Type B pancreatic cell (in vitro differentiated cells): ENCODE results near the gene AQP5. TPM values are rescaled to one million over a fixed set of nuclear protein-coding genes. Genes with fewer than 3 reads are reported as not detected.

Experiments used
- DNase-seq: peaks from one replicate; pipeline ENCODE4 v3.0.0; 2021; ENCODE audit warnings: mixed read lengths; ENCODE audit not compliant: unreplicated experiment; ENCODE audit errors: extremely low spot score
- H3K27ac Mint-ChIP-seq: 2 replicates; pipeline ENCODE4 v1.8.0; 2021; ENCODE audit warnings: mild to moderate bottlenecking, mixed read lengths
- H3K27me3 Mint-ChIP-seq: 2 replicates; pipeline ENCODE4 v1.8.0; 2021; ENCODE audit warnings: mixed read lengths
- H3K36me3 Mint-ChIP-seq: 2 replicates; pipeline ENCODE4 v1.8.0; 2021; ENCODE audit warnings: mixed read lengths
- H3K4me1 Mint-ChIP-seq: one replicate; pipeline ENCODE4 v1.8.0; 2021; ENCODE audit warnings: mixed read lengths; ENCODE audit not compliant: unreplicated experiment
- H3K4me3 Mint-ChIP-seq: 2 replicates; pipeline ENCODE4 v1.8.0; 2021; ENCODE audit warnings: mild to moderate bottlenecking, mixed read lengths
- H3K9me3 Mint-ChIP-seq: 2 replicates; pipeline ENCODE4 v1.8.0; 2021; ENCODE audit warnings: mixed read lengths
- total RNA-seq: library from RNA; stranded (reverse); gene quantifications from 2 replicates; pipeline ENCODE4 v1.2.1, GENCODE V29; 2021; ENCODE audit warnings: low replicate concordance
- TF ChIP-seq, protein P1 (sequence below): fragments of 200-600 bp; sonication (generic); conservative IDR thresholded peaks from 2 replicates; pipeline ENCODE4 v1.5.0; 2021; ENCODE audit warnings: antibody characterized with exemption, mild to moderate bottlenecking

AQP5 gene
- total RNA-seq, 1 donor from 2014 or later = 0.97 TPM

DNA sequence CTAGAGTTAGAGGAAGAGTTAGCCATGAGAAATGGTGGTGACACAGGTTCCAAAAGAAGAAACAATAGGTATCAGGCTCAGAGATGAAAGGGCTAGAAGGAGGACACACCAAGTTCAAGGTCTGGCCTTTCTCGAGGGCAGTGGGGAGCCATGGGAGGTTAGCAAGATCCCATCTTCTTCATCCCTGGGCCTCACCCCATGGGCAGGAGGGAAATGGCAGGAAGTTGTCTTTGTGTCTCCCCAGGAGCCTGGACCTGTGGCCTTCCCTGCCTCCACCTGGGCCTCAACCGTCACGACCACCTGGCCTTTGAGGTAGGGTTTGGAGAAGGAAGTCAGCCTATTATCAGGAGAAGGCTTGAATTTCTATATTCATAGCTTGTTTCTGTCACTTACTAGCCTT is 17.0 kb upstream of the AQP5 start:
- Mint-ChIP-seq H3K36me3 (no peaks in the 10 kb centered on the region), H3K27ac (no peak overlapping the region), H3K4me3 (no peak overlapping the region), H3K9me3 (no peaks in the 10 kb centered on the region), H3K27me3 (peaks cover 3% of the 10 kb centered on the region), H3K4me1 (peaks cover 40% of the 10 kb centered on the region)
- DNase-seq = no peak
- TF ChIP-seq, protein P1, sequence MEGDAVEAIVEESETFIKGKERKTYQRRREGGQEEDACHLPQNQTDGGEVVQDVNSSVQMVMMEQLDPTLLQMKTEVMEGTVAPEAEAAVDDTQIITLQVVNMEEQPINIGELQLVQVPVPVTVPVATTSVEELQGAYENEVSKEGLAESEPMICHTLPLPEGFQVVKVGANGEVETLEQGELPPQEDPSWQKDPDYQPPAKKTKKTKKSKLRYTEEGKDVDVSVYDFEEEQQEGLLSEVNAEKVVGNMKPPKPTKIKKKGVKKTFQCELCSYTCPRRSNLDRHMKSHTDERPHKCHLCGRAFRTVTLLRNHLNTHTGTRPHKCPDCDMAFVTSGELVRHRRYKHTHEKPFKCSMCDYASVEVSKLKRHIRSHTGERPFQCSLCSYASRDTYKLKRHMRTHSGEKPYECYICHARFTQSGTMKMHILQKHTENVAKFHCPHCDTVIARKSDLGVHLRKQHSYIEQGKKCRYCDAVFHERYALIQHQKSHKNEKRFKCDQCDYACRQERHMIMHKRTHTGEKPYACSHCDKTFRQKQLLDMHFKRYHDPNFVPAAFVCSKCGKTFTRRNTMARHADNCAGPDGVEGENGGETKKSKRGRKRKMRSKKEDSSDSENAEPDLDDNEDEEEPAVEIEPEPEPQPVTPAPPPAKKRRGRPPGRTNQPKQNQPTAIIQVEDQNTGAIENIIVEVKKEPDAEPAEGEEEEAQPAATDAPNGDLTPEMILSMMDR = no peak

DNA sequence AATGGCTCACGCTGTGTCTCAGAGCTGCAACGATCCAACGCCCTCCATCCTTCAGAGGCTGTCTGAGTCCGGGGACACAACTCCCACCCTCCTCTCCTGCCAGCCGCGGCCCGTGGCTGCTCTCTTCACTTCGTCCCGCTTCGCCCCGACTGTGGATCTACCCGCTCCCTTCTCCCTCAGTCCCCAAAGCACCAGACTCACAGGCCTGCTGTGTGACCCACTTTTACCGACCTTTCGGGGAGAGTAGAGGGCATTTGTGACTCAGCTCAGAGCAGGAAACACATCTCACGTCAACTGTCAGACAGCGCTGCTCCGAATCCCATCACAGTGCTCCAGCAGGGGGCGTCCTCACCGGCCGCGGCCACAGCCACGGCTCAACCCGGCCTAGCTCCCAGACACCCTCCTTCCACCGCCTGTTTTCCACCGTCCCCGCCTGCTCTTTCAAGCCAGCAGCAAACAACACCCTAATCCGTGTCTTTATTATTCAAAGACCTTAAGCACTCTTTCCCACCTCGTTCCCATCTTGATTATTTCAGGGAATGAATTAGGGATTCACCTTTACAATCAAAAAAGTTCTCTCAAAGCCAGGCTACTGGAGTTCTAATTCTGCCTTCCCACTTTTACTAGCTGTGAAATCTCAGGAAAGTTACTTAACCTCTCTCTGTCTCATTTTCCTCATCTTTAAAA is 16.1 kb upstream of the AQP5 start:
- Mint-ChIP-seq H3K9me3 (no peaks in the 10 kb centered on the region), H3K27me3 (peaks cover 3% of the 10 kb centered on the region), H3K4me1 (peaks cover 46% of the 10 kb centered on the region), H3K27ac (peak overlapping the region; percentile 87), H3K36me3 (no peaks in the 10 kb centered on the region), H3K4me3 (peak overlapping the region; percentile 85)
- TF ChIP-seq, protein P1 = peak; percentile 98
- DNase-seq = peak; percentile 85

DNA sequence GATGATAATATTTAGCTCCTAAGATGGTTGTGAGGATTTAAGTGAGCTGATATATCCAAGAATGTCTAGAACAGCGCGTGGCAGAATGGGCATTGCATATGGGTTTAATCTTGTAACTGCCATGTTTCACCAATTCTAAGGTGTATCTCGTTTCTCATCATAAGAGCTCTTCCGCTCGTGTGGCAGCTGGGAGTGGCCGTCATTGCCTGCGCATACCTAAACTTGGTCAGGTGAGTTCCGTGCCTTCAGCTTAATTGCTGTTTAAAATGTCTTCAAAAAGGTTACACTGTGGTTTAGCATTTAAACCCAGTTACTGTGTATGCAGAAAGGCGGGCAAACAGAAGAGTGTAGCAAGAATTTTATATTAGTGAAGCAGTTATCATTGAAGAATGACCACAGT is 15.6 kb upstream of the AQP5 start:
- Mint-ChIP-seq H3K36me3 (no peaks in the 10 kb centered on the region), H3K27ac (peak overlapping the region; percentile 87), H3K27me3 (peaks cover 3% of the 10 kb centered on the region), H3K4me3 (peak overlapping the region; percentile 85), H3K4me1 (peaks cover 46% of the 10 kb centered on the region), H3K9me3 (no peaks in the 10 kb centered on the region)
- TF ChIP-seq, protein P1 = no peak
- no peak for DNase-seq

- Mint-ChIP-seq H3K27ac (peak overlapping the region; percentile 87), H3K4me1 (peaks cover 43% of the 10 kb centered on the region), H3K36me3 (no peaks in the 10 kb centered on the region), H3K4me3 (no peak overlapping the region), H3K27me3 (peaks cover 3% of the 10 kb centered on the region), H3K9me3 (no peaks in the 10 kb centered on the region)
- no peak for DNase-seq
- TF ChIP-seq, protein P1 = no peak
Measured at GRCh38 chr12:49946497-49946896, 15.2 kb upstream of the AQP5 start.

GRCh38 chr12:49947593-49948226 is 14.0 kb upstream of the AQP5 start:
- TF ChIP-seq, protein P1 = no peak

More at GRCh38 chr12:49947593-49948226, 14.0 kb upstream of the AQP5 start:
- H3K4me3 Mint-ChIP-seq = no peak overlapping the region
- H3K9me3 Mint-ChIP-seq = no peaks in the 10 kb centered on the region
- H3K36me3 Mint-ChIP-seq = no peaks in the 10 kb centered on the region
- H3K27me3 Mint-ChIP-seq = peaks cover 3% of the 10 kb centered on the region
- H3K4me1 Mint-ChIP-seq = peaks cover 34% of the 10 kb centered on the region
- H3K27ac Mint-ChIP-seq = no peak overlapping the region
- no peak for DNase-seq
